Fibroblast of skin of left quadriceps (primary cell): Measurements from ENCODE around the gene MAPK8IP2.
A peak's percentile ranks its signal among the peaks of the same experiment; 100 is the strongest.
"Not testable (repeated sequence)": the region's sequence is repeated elsewhere in the genome, so short reads cannot be mapped to it uniquely, and the experiment has no call there.

Experiments
- DNase-seq, 2 experiments: peaks; one replicate each; pipeline ENCODE4 v3.0.0-alpha.2; 2013; ENCODE audit warnings: low read depth in 2 of 2

The MAPK8IP2 gene

DNA sequence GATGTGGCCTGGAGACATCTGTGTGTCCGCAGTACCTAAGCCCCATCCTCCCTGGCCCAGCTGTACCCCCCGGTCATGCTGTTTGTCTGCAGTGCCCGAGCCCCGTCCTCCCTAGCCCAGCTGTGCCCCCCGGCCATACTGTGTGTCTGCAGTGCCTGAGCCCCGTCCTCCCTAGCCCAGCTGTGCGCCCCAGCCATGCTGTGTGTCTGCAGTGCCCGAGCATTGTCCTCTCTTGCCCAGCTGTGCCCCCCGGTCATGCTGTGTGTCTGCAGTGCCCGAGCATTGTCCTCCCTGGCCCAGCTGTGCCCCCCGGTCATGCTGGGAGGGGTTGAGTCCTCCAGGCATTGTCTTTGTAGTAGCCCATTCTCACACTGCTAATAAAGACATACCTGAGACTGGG is 35.0 kb downstream of the MAPK8IP2 start:
- DNase-seq, result no peak

DNA sequence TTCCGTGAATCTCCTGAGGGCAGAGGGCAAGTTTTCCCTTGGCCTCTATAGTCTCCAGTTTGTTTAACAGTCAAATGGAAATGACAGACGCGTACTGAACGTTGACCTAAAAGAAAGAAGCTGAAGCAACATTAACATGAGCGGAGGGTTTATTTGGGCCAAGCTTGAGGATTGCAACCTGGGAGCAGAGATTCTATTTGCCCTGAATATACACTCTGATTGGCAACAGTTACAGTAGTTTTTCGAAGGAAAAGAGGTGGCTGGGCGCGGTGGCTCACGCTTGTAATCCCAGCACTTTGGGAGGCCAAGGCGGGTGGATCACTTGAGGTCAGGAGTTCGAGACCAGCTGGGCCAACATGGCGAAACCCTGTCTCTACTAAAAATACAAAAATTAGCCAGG is 39.7 kb downstream of the MAPK8IP2 start:
- DNase-seq, result not testable (repeated sequence)

DNA sequence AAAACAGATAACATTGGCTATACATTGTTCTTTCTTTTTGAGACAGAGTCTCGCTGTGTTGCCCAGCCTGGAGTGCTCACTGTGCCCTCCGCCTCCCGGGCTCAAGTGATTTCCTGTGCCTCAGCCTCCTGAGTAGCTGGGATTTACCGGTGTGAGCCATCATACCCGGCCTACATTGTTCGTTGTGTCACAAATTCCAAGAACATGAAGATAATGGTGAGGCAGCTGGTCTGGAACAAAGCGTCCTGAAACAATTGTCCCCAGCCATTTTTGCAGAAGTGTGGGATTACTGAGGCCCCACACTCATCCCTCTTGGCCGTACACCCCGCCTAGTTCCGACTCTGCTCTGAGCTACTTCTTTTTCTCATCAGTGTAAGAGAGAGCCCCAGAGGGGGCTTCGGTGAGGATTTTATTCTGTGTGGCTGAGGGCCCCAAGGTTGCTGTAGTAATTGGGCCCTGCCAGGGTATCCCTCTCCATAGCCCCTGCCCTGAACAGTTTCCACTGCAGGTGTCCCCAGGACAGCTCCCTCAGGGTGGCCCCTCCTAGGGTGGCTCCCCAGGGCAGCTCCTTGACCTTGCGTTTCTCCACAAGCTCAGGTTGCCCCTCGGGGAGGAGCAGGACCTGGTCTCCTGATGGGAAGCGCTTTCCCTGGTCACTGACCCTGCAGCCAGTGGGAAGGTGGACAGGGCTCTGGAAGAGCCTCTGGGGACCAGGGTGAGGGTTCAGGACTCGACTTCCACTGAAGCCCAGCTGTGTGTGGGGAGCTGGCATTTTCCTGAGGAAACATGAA is 40.5 kb downstream of the MAPK8IP2 start:
- DNase-seq, result no peak

DNA sequence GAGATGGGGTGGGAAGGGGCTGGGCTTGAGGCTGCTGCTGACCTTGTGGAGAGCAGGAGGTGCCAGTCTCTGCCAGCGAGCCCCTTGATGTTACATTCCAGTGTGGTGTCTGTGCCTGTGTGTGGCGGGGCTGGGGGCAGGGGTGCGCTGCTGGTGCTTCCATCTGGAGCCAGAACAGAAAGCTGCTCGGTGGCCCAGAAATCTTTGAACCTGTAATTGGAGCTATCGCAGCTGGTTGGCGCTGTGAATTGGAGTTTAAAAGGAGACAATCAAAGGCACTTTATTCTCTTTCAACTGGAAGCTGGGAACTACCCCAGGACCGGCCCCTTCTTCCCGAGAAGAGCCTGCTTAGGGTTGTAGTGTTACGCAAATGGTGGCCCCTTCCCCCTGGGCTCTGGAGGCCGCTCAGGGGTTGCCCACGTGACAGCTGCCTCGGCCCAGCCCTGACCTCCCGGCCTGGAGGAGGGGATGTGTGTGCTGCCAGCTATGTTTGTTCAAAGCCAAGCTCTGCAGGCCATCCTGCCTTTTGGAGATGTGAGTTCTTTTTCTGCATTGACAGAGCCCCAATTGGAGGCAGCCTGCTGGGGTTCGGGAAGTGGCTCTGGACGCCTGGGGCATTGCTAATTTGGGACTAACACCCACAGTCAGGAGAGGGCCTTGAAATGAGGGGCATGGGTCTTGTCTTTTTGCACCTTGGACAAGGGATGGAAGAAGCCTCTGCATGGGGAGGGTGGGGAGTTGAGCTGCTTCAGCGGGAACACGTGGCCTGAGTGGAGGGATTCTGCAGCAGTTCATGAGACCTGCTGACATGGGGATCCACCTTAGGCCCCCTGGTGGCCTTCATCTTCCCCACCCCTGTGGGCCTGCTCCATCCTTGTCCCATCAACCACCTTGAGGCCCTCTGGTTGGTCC is 41.4 kb downstream of the MAPK8IP2 start:
- DNase-seq, result no peak

DNA sequence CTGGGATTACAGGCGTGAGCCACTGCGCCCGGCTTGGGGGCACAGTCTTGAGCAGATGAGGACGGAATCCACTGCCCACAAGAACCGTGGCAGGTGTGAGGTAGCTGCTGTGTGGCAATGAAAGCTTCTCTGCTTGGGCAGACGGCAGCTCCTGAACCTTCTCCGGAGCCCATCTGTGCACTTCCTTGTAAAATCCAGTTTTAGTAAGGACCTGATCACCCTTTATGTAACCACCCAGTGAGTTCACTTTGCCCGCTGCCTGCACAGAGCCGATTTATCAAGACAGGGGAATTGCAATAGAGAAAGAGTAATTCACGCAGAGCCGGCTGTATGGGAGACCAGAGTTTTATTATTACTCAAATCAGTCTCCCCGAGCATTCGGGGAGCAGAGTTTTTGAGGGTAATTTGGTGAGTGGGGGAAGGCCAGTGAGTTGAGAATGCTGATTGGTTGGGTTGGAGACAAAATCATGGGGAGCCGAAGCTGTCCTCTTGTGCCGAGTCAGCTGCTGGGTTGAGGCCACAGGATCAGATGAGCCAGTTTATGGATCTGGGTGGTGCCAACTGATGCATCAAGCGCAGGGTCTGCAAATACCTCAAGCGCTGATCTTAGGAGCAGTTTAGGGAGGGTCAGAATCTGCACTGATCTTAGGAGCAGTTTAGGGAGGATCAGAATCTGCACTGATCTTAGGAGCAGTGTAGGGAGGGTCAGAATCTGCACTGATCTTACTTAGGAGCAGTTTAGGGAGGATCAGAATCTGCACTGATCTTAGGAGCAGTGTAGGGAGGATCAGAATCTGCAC is 42.6 kb downstream of the MAPK8IP2 start:
- DNase-seq, result not testable (repeated sequence)

DNA sequence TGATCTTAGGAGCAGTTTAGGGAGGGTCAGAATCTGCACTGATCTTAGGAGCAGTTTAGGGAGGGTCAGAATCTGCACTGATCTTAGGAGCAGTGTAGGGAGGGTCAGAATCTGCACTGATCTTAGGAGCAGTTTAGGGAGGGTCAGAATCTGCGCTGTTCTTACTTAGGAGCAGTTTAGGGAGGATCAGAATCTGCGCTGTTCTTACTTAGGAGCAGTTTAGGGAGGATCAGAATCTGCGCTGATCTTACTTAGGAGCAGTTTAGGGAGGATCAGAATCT is 43.2 kb downstream of the MAPK8IP2 start:
- DNase-seq, result not testable (repeated sequence)

DNA sequence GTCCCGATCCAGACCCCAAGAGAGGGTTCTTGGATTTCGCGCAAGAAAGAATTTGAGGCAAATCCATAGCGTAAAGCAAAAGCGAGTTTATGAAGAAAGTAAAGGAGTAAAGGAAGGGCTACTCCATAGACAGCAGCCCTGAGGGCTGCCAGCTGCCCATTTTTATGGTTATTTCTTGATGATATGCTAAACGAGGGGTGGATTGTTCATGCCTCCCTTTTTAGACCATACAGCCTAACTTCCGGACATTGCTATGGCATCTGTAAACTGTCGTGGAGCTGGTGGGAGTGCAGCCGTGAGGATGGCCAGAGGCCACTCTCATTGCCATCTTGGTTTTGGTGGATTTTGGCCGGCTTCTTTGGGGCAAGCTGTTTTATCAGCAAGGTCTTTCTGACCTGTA is 52.7 kb downstream of the MAPK8IP2 start:
- no peak for DNase-seq

DNA sequence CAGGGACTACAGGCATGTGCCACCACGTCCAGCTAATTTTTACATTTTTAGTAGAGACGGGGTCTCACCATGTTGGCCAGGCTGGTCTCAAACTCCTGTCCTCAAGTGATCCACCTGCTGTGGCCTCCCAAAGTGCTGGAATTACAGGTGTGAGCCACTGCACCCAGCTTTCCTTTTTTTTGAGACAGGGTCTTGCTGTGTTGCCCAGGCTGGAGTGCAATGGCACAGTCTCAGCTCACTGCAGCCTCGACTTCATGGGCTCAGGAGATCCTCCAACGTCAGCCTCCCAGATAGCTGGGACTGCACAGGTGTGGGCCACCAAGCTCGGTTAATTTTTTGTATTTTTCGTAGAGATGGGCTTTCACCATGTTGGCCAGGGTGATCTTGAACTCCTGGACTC is 54.1 kb downstream of the MAPK8IP2 start:
- DNase-seq, result not testable (repeated sequence)

DNA sequence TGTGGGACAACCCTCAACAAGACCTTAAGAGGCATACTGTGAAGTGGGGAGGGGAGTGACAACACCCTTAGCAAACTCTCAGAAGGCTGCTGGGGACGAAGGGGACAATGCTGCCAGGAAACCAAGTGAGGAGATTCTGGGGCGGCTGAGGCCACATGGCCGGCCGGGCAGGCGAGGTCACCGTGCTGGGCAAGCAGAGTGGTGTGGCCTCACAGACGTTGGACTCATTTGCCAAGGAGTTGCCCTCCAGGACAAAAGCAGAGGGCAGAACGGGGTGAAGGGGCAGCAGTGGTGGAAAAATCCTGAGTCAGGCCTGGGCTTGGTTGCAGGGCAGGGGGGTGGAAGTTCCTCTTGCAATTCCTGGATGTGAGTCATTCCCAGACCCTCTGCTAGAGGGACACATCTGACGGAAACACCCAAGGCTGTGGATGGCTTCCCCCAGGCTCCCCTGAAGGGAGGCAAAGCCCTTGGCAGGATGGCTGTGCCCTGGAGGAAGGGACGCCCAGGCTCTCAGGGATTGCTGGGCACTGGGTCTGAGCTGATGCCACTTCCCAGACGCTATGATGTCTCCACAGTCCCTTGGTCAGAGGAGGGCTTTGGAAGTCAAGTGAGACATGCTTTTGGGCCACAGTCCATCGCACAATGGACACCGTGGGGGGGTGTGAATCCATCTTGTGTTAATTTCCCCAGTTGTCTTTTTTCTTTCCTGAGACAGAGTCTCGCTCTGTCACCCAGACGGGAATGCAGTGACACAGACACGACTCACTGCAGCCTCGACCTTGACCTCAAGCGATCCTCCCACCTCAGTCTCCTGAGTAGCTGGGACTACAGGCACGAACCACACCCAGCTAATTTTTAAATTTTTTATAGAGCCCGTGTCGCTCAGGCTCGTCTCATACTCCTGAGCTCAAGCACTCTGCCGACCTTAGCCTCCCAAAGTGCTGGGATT is 55.8 kb downstream of the MAPK8IP2 start:
- DNase-seq, result peak; percentile 17 to 28

DNA sequence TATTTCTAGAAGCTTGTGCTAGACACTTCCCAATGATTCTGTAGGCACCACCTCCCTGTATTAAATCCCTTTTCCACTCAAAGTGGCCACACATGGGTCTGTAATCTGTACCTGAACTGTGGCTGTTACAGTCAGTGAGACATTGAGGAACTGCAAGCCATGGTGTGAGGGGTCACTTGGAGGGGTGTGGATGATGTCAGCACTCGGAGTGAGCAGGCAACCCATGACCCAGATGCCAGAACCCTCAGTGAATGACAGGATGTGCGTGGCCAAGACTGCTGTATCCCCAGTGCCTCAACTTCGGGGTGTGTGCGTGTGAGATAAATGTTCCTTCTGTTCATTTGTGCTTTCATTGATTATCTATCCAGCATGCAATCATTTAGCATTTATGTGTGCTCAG is 57.3 kb downstream of the MAPK8IP2 start:
- no peak for DNase-seq

DNA sequence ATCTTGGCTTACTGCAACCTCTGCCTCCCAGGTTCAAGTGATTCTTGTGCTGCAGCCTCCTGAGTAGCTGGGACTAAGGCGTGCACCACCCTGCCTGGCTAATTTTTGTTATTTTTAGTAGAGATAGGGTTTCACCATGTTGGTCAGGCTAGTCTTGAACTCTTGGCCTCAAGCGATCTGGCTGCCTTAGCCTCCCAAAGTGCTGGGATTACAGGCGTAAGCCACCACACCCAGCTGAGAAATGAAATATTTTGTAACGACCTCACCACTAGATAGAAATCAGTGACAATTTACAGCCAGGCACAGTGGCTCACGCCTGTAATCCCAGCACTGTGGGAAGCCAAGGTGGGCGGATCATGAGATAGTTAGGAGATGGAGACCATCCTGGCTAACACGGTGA is 59.1 kb downstream of the MAPK8IP2 start:
- DNase-seq, result not testable (repeated sequence)

DNA sequence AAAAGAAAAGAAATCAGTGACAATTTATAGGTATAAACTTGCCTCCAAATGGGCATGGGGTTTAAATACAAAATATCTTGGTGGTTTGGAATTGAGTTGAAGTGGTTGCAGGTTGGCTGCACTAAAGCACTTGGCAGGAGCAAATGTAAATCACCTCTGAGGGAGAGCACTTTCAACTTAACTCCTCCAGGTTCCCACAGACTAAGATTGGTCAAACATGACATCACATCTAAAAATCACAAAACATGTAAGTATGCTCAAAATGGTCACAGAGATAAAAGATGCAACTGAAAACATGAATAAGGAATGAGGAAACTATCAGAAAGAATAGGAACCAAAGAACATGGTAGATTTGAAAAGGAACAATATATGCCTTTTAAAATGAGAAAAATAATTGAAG is 59.7 kb downstream of the MAPK8IP2 start:
- no peak for DNase-seq
